RWPE1 (cell line): ENCODE measurements around the gene MTUS2.
A peak's percentile ranks its signal among the peaks of the same experiment; 100 is the strongest.

Source experiments
- CTCF ChIA-PET: fragments of 350-600 bp; sonication (Branson Sonifier 250); formaldehyde crosslinking; extraction: SDS; loops from one replicate; lab custom pipeline; 2021; lab: Yijun Ruan, JAX
- POLR2A ChIA-PET: fragments of 400-600 bp; formaldehyde crosslinking; extraction: SDS; loops from one replicate; lab custom pipeline; 2020; ENCODE audit warnings: antibody characterized with exemption; ENCODE audit not compliant: low non-redundant PET; lab: Yijun Ruan, JAX
- DNase-seq: peaks from one replicate; pipeline ENCODE4 v3.0.0; 2012; ENCODE audit warnings: low spot score
- H3K27ac ChIP-seq: fragments of 450-650 bp; 2 replicates; pipeline ENCODE4 v1.5.1; 2017
- CTCF ChIP-seq: fragments of 450-650 bp; conservative IDR thresholded peaks from 2 replicates; pipeline ENCODE4 v1.5.1; 2017; ENCODE audit warnings: low read depth, mild to moderate bottlenecking

Gene MTUS2

GRCh38 chr13:29453617-29454011, 633.5 kb downstream of the MTUS2 start:
- no peak for TF ChIP-seq CTCF
- CTCF ChIA-PET, result no interaction called here
- POLR2A ChIA-PET, result no interaction called here
- no peak for DNase-seq
- no peak overlapping the region for H3K27ac ChIP-seq

- peak; percentile 71 for DNase-seq
- CTCF ChIA-PET, result interaction anchor here (0.6 kb wide), 1 partner anchor 92 kb away, joined by 4 read pairs; no protein-coding TSS in a partner anchor
Observed at GRCh38 chr13:29454931-29455481, 634.9 kb downstream of the MTUS2 start.

GRCh38 chr13:29456419-29456818, 636.3 kb downstream of the MTUS2 start:
- POLR2A ChIA-PET, result no interaction called here
- CTCF ChIA-PET, result interaction anchor here (0.7 kb wide), 1 partner anchor 384 kb away, joined by 4 read pairs; no protein-coding TSS in a partner anchor
- DNase-seq, result no peak
- H3K27ac ChIP-seq, result no peak overlapping the region
- no peak for TF ChIP-seq CTCF

More at GRCh38 chr13:29454931-29455481, 634.9 kb downstream of the MTUS2 start:
- no peak overlapping the region for H3K27ac ChIP-seq
- TF ChIP-seq CTCF, result no peak
- POLR2A ChIA-PET, result no interaction called here

- peak; percentile 84 for DNase-seq
- ChIA-PET CTCF (interaction anchor here (0.6 kb wide), 2 partner anchors 37 to 1178 kb away, joined by 3 to 4 read pairs; no protein-coding TSS in a partner anchor), POLR2A (no interaction called here)
- no peak overlapping the region for H3K27ac ChIP-seq
- no peak for TF ChIP-seq CTCF
Observed at GRCh38 chr13:29457299-29457698, 637.2 kb downstream of the MTUS2 start.

GRCh38 chr13:29458419-29458818, 638.3 kb downstream of the MTUS2 start:
- no peak overlapping the region for H3K27ac ChIP-seq
- no peak for TF ChIP-seq CTCF
- ChIA-PET POLR2A (no interaction called here), CTCF (no interaction called here)
- DNase-seq, result no peak

- CTCF ChIA-PET, result interaction anchor here (0.9 kb wide), 1 partner anchor 12 kb away, joined by 3 read pairs; no protein-coding TSS in a partner anchor
- POLR2A ChIA-PET, result no interaction called here
- no peak for DNase-seq
- TF ChIP-seq CTCF, result no peak
- H3K27ac ChIP-seq, result no peak overlapping the region
Observed at GRCh38 chr13:29459813-29460355, 639.7 kb downstream of the MTUS2 start.
